Omental fat pad (tissue), 4 donors: ENCODE measurements around the gene CLCF1. TPM values are rescaled to one million over a fixed set of nuclear protein-coding genes. Genes with fewer than 3 reads are reported as not detected.

Experiments used
- ATAC-seq: fragments of 150-250 bp; one replicate; pipeline ENCODE4 v1.9.1; 2016; ENCODE audit warnings: mild to moderate bottlenecking, moderate library complexity; ENCODE audit not compliant: low FRiP score
- DNase-seq: peaks from one replicate; pipeline ENCODE4 v3.0.0-alpha.2; 2019; ENCODE audit warnings: low spot score
- CTCF ChIP-seq, 3 donors: fragments of 450-650 bp; IDR thresholded peaks; one replicate each; pipeline ENCODE4 v1.5.1; 2016 to 2017; ENCODE audit warnings: antibody characterized with exemption in 3 of 3, mild to moderate bottlenecking in 3 of 3, moderate library complexity in 2 of 3
- total RNA-seq, 4 donors: library from RNA; depleted of rRNA; stranded (reverse); fragments of >200 nt; gene quantifications; one replicate each; pipeline ENCODE4 v1.1.0, GENCODE V29; 2016

The CLCF1 gene
- total RNA-seq, 4 donors from 2014 or later: 4.1 to 51.4 (median 25.1) TPM

DNA sequence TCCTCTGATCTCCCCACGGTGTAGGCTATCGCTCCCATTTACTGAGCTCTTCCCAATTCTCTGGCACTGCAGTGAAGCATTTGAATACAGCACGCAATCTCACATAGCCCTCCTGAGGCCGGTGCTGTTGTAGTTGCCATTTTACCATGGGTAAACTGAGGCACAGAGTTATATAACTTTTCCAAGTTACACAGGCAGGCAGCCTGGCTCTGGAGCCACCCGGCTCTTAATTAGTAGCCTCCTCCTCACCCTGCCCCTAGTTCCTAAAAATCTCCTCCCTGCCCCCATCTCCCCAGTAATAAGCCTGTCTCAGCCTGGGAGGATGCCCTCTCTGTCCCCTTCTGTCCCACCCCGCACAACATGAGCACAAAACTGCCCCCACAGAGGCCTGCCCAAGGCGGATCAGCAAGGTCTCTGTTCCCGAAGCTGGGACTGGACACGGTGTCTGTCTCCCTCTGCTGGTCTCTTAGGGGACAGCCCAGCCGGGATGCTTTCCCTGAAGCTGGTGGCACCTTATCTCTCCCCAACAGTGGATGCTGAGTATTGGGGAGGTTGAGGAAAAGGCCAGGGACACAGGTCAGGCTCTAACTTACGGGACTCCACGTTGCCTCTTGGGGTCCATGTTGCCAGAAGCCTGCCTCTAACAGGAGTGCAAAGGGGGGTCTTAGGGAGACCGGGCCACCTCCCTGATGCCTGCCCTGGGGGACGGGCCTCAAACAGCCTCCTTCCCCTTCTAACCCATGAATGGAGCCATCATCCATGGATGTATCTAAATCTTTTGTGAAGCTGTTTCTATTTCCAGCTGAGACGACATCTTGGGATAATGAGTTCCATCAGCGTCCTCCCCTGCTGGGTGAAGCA, 9.1 kb upstream of the CLCF1 start:
- peak in 1 of 3 donors; percentile 97 for TF ChIP-seq CTCF (IDR thresholded peaks at IDR 0.05)
- peak; percentile 71 for DNase-seq
- peak; percentile 53 for ATAC-seq

- no peak for TF ChIP-seq CTCF (IDR thresholded peaks at IDR 0.05)
- no peak for ATAC-seq
- DNase-seq: no peak
These were observed 8.0 kb upstream of the CLCF1 start for GRCh38 chr11:67381244-67381972.

- ATAC-seq (peak; percentile 64), DNase-seq (no peak)
- TF ChIP-seq CTCF (IDR thresholded peaks at IDR 0.05): no peak
These were observed 6.0 kb upstream of the CLCF1 start for GRCh38 chr11:67379061-67380058.

DNA sequence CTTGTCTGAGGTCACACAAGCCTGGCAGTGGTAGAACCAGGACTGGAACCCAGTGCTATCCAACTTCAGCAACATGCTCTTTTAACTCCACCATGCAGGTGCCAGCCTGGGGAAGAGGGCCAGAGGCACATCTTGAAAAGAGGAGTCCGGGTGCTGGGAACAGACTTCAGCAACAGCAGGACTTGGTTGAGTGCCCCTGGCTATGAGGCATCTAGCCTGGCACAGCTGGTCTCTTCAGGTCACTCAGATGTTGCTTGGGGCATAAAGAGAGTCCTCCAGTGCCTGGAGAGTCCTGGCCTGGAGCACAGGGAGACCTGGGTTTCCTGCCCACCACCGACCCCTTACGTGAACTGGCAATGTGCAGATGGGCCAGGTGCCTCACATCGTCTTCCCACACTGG, 5.1 kb upstream of the CLCF1 start:
- ATAC-seq (no peak), DNase-seq (no peak)
- TF ChIP-seq CTCF (IDR thresholded peaks at IDR 0.05): no peak

DNA sequence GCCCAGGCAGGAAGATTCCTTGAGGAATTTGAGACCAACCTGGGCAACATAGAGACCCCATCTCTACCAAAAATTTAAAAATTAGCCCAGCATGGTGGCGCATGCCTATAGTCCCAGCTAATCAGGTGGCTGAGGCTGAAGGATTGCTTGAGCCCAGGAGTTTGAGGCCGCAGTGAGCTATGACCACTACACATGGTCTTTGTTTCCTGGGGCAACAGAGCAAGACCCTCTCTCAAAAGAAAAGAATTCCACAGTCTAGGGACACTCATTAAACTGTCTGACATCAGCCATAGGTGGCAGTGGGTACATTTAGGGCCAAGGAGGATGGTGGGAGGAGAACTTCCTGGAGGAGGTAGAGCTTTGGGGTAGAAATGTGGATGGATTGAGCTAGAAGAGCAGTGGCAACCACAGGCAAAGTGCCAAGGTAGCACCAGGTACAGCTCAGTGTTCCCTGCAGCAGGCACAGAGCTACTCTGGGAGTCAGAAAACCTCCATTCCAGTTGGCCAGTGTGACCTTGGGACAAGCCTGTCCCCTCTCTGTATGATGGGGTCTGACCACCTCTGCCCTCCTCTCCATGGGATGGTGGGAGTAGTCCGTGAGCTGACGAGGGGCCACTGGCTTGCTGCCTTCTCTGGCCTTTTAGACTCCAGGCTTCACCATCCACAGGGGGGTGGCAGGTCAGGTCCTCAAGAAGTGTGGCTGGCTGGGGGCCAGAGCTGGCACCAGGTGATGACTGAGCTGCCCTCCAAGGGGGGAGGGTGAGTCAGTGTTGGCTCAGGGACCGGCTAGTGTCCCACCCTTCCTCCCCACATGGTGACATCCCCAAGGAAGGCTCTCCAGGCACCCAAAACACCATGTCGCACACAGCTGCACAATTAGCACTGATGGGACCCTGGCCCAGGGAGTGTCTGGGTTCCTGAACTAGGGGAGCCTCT, 3.7 kb upstream of the CLCF1 start:
- no peak for DNase-seq
- no peak for ATAC-seq
- no peak for TF ChIP-seq CTCF (IDR thresholded peaks at IDR 0.05)
